GM18505 (cell line): ENCODE data around the gene SLC38A5.
"Not testable (repeated sequence)": the region's sequence is repeated elsewhere in the genome, so short reads cannot be mapped to it uniquely, and the experiment has no call there.

Experiments used
- ATAC-seq: cut with Tn5 transposase; IDR thresholded peaks from one replicate; pipeline ENCODE4 v1.9.1; 2021; ENCODE audit not compliant: unreplicated experiment
- POLR2A ChIP-seq: IDR thresholded peaks from 4 replicates; pipeline ENCODE4 v1.6.1; 2011; ENCODE audit warnings: borderline replicate concordance; ENCODE audit not compliant: insufficient read depth, insufficient read length; ENCODE audit errors: extremely low read depth

The SLC38A5 gene

GRCh38 chrX:48470110-48470832 lies at the start of gene SLC38A5:
SLC38A5 (minus strand) TSS chrX:48470260; CDS start chrX:48467924, 2,336 bp downstream.
- ATAC-seq: no peak

GRCh38 chrX:48519481-48519880 lies 49.4 kb upstream of the SLC38A5 start:
- not testable (repeated sequence) for ATAC-seq

More at GRCh38 chrX:48470110-48470832, at the start of gene SLC38A5:
- TF ChIP-seq POLR2A: no peak

GRCh38 chrX:48516987-48517386 lies 46.9 kb upstream of the SLC38A5 start:
- no peak for ATAC-seq
- no peak for TF ChIP-seq POLR2A

GRCh38 chrX:48516285-48516684 lies 46.2 kb upstream of the SLC38A5 start:
- no peak for ATAC-seq
- no peak for TF ChIP-seq POLR2A

GRCh38 chrX:48515842-48516241 lies 45.8 kb upstream of the SLC38A5 start:
- no peak for ATAC-seq
- TF ChIP-seq POLR2A: no peak

- no peak for ATAC-seq
- TF ChIP-seq POLR2A: no peak
Observed at GRCh38 chrX:48514868-48515460, 44.9 kb upstream of the SLC38A5 start.

GRCh38 chrX:48514126-48514806 lies 44.2 kb upstream of the SLC38A5 start:
- no peak for ATAC-seq
- TF ChIP-seq POLR2A: no peak

- no peak for ATAC-seq
- no peak for TF ChIP-seq POLR2A
Observed at GRCh38 chrX:48513670-48514069, 43.6 kb upstream of the SLC38A5 start.

GRCh38 chrX:48512371-48512935 lies 42.4 kb upstream of the SLC38A5 start:
- TF ChIP-seq POLR2A: no peak
- ATAC-seq: no peak

- TF ChIP-seq POLR2A: no peak
- no peak for ATAC-seq
Observed at GRCh38 chrX:48511560-48511959, 41.5 kb upstream of the SLC38A5 start.

GRCh38 chrX:48509619-48510018 lies 39.6 kb upstream of the SLC38A5 start:
- no peak for TF ChIP-seq POLR2A
- no peak for ATAC-seq

- ATAC-seq: no peak
- no peak for TF ChIP-seq POLR2A
Observed at GRCh38 chrX:48509245-48509590, 39.2 kb upstream of the SLC38A5 start.

- peak; percentile 70 for ATAC-seq
- TF ChIP-seq POLR2A: peak; percentile 69
Observed at GRCh38 chrX:48508400-48509244, 38.6 kb upstream of the SLC38A5 start, which contains the start of gene PORCN. PORCN (plus strand) TSS chrX:48508992; CDS start chrX:48509821, 829 bp downstream.
